Measurements from ENCODE around the gene PNMA8B. TPM values are rescaled to one million over a fixed set of nuclear protein-coding genes. Genes with fewer than 3 reads are reported as not detected.

PNMA8B gene
- total RNA-seq, 1 experiment from 2014 or later, result not detected

DNA sequence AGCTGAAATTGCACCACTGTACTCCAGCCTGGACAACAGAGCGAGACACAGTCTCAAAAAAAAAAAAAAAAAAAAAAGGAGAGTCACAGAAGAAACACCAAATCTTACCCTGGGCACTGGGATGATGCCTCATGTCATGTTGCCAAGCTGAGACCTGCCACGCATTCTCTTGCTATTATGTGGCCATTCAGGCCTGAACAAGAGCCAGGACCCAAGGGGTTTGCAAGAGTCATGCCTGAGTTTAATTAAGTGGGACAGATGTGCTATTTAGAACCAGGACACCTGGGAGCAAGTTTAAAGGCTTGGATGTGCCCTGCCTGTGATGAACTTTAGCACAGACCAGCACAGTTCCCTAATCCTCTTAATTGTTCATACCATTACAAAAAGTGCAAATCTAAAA lies 34.1 kb downstream of the PNMA8B start:
- POLR2A ChIA-PET, result interaction anchor here (0.6 to 0.7 kb wide), 3 partner anchors 16 to 515 kb away, joined by 3 to 9 read pairs (median 3); no protein-coding TSS in a partner anchor

DNA sequence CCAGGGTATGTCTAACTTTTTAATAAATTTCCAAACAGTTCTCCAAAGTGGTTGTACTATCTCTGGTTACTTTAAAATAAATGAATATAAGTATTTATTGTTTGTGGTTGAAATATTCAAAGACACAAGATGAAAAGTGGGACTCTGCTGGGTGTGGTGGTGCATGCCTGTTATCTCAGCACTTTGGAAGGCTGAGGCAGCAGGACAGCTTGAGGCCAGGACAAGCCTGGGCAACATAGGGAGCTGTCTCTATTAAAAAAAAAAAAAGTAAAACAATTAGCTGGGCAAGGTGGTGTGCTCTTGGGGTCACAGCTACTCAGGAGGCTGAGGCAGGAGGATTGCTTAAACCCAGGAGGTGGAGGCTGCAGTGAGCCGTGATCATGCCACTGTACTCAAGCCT lies 34.7 kb downstream of the PNMA8B start:
- ATAC-seq, result no peak
- intact Hi-C loops (cut with micrococcal nuclease; ENCODE audit: unreplicated experiment) (no loop called here), in situ Hi-C loops (cut with HindIII; ENCODE audit: low pct_unique_long_range_greater_than_20kb, low sequenced_read_pairs) (no loop called here)
- ChIA-PET POLR2A (interaction anchor here (0.6 to 0.7 kb wide), 3 partner anchors 17 to 515 kb away, joined by 3 to 9 read pairs (median 3); no protein-coding TSS in a partner anchor), CTCF (no interaction called here)
- no TSS peak for BruUV-seq (replicated peaks)
- no peak for TF ChIP-seq TCF7L2 (IDR thresholded peaks at IDR 0.05; ENCODE audit: low read depth, low read length)
- TF ChIP-seq, protein P1, sequence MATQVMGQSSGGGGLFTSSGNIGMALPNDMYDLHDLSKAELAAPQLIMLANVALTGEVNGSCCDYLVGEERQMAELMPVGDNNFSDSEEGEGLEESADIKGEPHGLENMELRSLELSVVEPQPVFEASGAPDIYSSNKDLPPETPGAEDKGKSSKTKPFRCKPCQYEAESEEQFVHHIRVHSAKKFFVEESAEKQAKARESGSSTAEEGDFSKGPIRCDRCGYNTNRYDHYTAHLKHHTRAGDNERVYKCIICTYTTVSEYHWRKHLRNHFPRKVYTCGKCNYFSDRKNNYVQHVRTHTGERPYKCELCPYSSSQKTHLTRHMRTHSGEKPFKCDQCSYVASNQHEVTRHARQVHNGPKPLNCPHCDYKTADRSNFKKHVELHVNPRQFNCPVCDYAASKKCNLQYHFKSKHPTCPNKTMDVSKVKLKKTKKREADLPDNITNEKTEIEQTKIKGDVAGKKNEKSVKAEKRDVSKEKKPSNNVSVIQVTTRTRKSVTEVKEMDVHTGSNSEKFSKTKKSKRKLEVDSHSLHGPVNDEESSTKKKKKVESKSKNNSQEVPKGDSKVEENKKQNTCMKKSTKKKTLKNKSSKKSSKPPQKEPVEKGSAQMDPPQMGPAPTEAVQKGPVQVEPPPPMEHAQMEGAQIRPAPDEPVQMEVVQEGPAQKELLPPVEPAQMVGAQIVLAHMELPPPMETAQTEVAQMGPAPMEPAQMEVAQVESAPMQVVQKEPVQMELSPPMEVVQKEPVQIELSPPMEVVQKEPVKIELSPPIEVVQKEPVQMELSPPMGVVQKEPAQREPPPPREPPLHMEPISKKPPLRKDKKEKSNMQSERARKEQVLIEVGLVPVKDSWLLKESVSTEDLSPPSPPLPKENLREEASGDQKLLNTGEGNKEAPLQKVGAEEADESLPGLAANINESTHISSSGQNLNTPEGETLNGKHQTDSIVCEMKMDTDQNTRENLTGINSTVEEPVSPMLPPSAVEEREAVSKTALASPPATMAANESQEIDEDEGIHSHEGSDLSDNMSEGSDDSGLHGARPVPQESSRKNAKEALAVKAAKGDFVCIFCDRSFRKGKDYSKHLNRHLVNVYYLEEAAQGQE (IDR thresholded peaks at IDR 0.05; ENCODE audit: insufficient read depth in 1 of 2, low read depth in 2 of 2, low read length in 1 of 2), result no peak
- TF ChIP-seq, protein P2, sequence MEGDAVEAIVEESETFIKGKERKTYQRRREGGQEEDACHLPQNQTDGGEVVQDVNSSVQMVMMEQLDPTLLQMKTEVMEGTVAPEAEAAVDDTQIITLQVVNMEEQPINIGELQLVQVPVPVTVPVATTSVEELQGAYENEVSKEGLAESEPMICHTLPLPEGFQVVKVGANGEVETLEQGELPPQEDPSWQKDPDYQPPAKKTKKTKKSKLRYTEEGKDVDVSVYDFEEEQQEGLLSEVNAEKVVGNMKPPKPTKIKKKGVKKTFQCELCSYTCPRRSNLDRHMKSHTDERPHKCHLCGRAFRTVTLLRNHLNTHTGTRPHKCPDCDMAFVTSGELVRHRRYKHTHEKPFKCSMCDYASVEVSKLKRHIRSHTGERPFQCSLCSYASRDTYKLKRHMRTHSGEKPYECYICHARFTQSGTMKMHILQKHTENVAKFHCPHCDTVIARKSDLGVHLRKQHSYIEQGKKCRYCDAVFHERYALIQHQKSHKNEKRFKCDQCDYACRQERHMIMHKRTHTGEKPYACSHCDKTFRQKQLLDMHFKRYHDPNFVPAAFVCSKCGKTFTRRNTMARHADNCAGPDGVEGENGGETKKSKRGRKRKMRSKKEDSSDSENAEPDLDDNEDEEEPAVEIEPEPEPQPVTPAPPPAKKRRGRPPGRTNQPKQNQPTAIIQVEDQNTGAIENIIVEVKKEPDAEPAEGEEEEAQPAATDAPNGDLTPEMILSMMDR (IDR thresholded peaks at IDR 0.05), result no peak
- no peak for TF ChIP-seq POLR2AphosphoS5 (IDR thresholded peaks at IDR 0.05; ENCODE audit: low read depth, low read length)
- no peak for TF ChIP-seq SIN3A (IDR thresholded peaks at IDR 0.05; ENCODE audit: borderline replicate concordance, insufficient read depth, low read depth, low read length)
- no peak overlapping the region for H3K27ac ChIP-seq (ENCODE audit: low read length)
- DNase-seq (ENCODE audit: low read depth, low spot score), result no peak
- no peaks in the 10 kb centered on the region for H3K4me1 ChIP-seq (ENCODE audit: control insufficient read depth, insufficient read depth, low read length)
- H3K4me3 ChIP-seq (ENCODE audit: low read depth in 2 of 2, low read length in 2 of 2), result no peak overlapping the region
- H3K27me3 ChIP-seq (ENCODE audit: control insufficient read depth, insufficient read depth, low read length), result no peaks in the 10 kb centered on the region
- no peaks in the 10 kb centered on the region for H3K9me3 ChIP-seq (ENCODE audit: control insufficient read depth, insufficient read depth, low read depth, low read length)
- no peaks in the 10 kb centered on the region for H3K36me3 ChIP-seq (ENCODE audit: control insufficient read depth, insufficient read depth, low read length)

More for the DNA sequence above, 34.1 kb downstream of the PNMA8B start:
- Histone ChIP-seq H3K4me3 (ENCODE audit: low read depth in 2 of 2, low read length in 2 of 2) (no peak overlapping the region), H3K36me3 (ENCODE audit: control insufficient read depth, insufficient read depth, low read length) (no peaks in the 10 kb centered on the region), H3K4me1 (ENCODE audit: control insufficient read depth, insufficient read depth, low read length) (no peaks in the 10 kb centered on the region; the same call in 1 of the 2 replicates), H3K9me3 (ENCODE audit: control insufficient read depth, insufficient read depth, low read depth, low read length) (no peaks in the 10 kb centered on the region), H3K27ac (ENCODE audit: low read length) (no peak overlapping the region), H3K27me3 (ENCODE audit: control insufficient read depth, insufficient read depth, low read length) (no peaks in the 10 kb centered on the region)
- CTCF ChIA-PET, result interaction anchor here (0.6 kb wide), 1 partner anchor 71 kb away, joined by 3 read pairs; no protein-coding TSS in a partner anchor
- intact Hi-C loops (cut with micrococcal nuclease; ENCODE audit: unreplicated experiment) (no loop called here), in situ Hi-C loops (cut with HindIII; ENCODE audit: low pct_unique_long_range_greater_than_20kb, low sequenced_read_pairs) (no loop called here)
- BruUV-seq (replicated peaks), result no TSS peak
- no peak for DNase-seq (ENCODE audit: low read depth, low spot score)
- TF ChIP-seq, protein P1 (IDR thresholded peaks at IDR 0.05; ENCODE audit: insufficient read depth in 1 of 2, low read depth in 2 of 2, low read length in 1 of 2), result no peak
- TF ChIP-seq, protein P2 (IDR thresholded peaks at IDR 0.05), result no peak
- no peak for ATAC-seq

All from Panc1 (cell line).